ENCODE results near the gene GNG4. TPM values are rescaled to one million over a fixed set of nuclear protein-coding genes. Genes with fewer than 3 reads are reported as not detected.

GNG4 gene
- 32.2 and 34.4 TPM in 2 replicates for total RNA-seq (2021)
- long read RNA-seq, full-length matches to known transcripts, result 53 of 59 reads
- long read RNA-seq, partial matches to known transcripts, result 0 of 59 reads
- long read RNA-seq, other reads (novel, unspliced or antisense), result 6 of 59 reads

- no peak within 1 kb of the TSS for H2BK20ac ChIP-seq (ENCODE audit: low read depth, low read length, poor library complexity, severe bottlenecking)
- Mint-ChIP-seq H3K36me3 (ENCODE audit: insufficient read depth in 1 of 3, low read depth in 3 of 3) (peaks cover 0 to 8% (median 2%) of the 10 kb centered on the region in 3 experiments; a peak in 4 of 7 replicates), H3K27ac (peak within 1 kb of the TSS; percentile 55 to 91 (median 88); a peak in 5 of 7 replicates), H3K4me3 (peak within 1 kb of the TSS; percentile 74 to 92), H3K4me1 (peaks cover 32 to 40% of the 10 kb centered on the region in 2 experiments), H3K9me3 (no peaks in the 10 kb centered on the region; a peak in 1 of 5 replicates), H3K27me3 (ENCODE audit: low read depth) (peaks cover 26% of the 10 kb centered on the region)
- no peak within 1 kb of the TSS for H4K91ac ChIP-seq (ENCODE audit: insufficient read length, low read depth, low read length)
- H3K79me2 ChIP-seq (ENCODE audit: insufficient read depth, low read length), result peaks cover 5% of the 10 kb centered on the region; the same call in 1 of the 2 replicates
- H2BK120ac ChIP-seq (ENCODE audit: low read depth, low read length, poor library complexity, severe bottlenecking), result no peak within 1 kb of the TSS
- peak within 1 kb of the TSS; percentile 29 for H2BK5ac ChIP-seq (ENCODE audit: insufficient read length, low read length)
- no peak within 1 kb of the TSS; the same call in 1 of the 2 replicates for H3K4ac ChIP-seq (ENCODE audit: low read depth, low read length)
- H3K27me3 ChIP-seq (ENCODE audit: insufficient read depth, low read length), result no peaks in the 10 kb centered on the region
- peak within 1 kb of the TSS; percentile 98 for H3K18ac ChIP-seq (ENCODE audit: insufficient read length, low read depth, low read length)
- H4K5ac ChIP-seq (ENCODE audit: insufficient read length, low read depth, low read length), result no peak within 1 kb of the TSS
- H3K4me2 ChIP-seq (ENCODE audit: insufficient read depth, insufficient read length, low read length), result peak within 1 kb of the TSS; percentile 98
- no peaks in the 10 kb centered on the region for H3K9me3 ChIP-seq (ENCODE audit: control insufficient read depth, low read depth, low read length)
- H3K23me2 ChIP-seq (ENCODE audit: insufficient read length, low read depth, low read length, poor library complexity, severe bottlenecking), result peaks cover 20% of the 10 kb centered on the region
- DNase-seq, result peak; percentile 73
- peak within 1 kb of the TSS; percentile 41 for H3K27ac ChIP-seq (ENCODE audit: insufficient read length, low read depth, low read length)
- no peak within 1 kb of the TSS for H2AK5ac ChIP-seq (ENCODE audit: insufficient read length, low read length)
- peak within 1 kb of the TSS; percentile 98 for H3K14ac ChIP-seq (ENCODE audit: insufficient read depth, low read length)
- H2BK15ac ChIP-seq (ENCODE audit: low read depth, low read length), result no peak within 1 kb of the TSS
- peak within 1 kb of the TSS; percentile 67 for H2BK12ac ChIP-seq (ENCODE audit: insufficient read length, low read depth, low read length)
- no peak for TF ChIP-seq CTCF (conservative IDR thresholded peaks at IDR 0.05)
- H3K4me1 ChIP-seq (ENCODE audit: insufficient read depth, low read length), result no peaks in the 10 kb centered on the region; the same call in 1 of the 2 replicates
- no peaks in the 10 kb centered on the region for H4K20me1 ChIP-seq (ENCODE audit: control insufficient read depth, insufficient read depth, insufficient read length)
- H3T11ph ChIP-seq (ENCODE audit: low read length), result no peak within 1 kb of the TSS
- H3K56ac ChIP-seq (ENCODE audit: insufficient read length, low read depth, low read length), result no peak within 1 kb of the TSS
- H3K9ac ChIP-seq (ENCODE audit: extremely low read depth, insufficient read length, low read length), result peak within 1 kb of the TSS; percentile 83
- H4K8ac ChIP-seq (replicated peaks; ENCODE audit: insufficient read length, low read depth, low read length), result no peak within 1 kb of the TSS
- no peak within 1 kb of the TSS for H3K23ac ChIP-seq (ENCODE audit: insufficient read length, low read depth, low read length)
- no peaks in the 10 kb centered on the region for H3K79me1 ChIP-seq (ENCODE audit: insufficient read depth, low read depth, low read length, poor library complexity, severe bottlenecking)
- WGBS (ENCODE audit: extremely low coverage, insufficient read length, low lambda C conversion rate), result no CpG with 5 or more reads among the region's 111 CpGs
- H2AFZ ChIP-seq (ENCODE audit: low read length), result no peak within 1 kb of the TSS
Measured at GRCh38 chr1:235649368-235650163, at the start of gene GNG4. Gene GNG4, minus strand, starts transcription at chr1:235649784. Its CDS starts 65,946 bp downstream, at chr1:235583838.
